ENCODE data around the gene CDH8.
"Not testable (repeated sequence)": the region's sequence is repeated elsewhere in the genome, so short reads cannot be mapped to it uniquely, and the experiment has no call there.

The CDH8 gene

GRCh38 chr16:61836804-61837393 lies 199.3 kb downstream of the CDH8 start:
- no peak for DNase-seq

- DNase-seq: no peak
These were observed 202.2 kb downstream of the CDH8 start for GRCh38 chr16:61834082-61834481.

- DNase-seq: no peak
These were observed 204.8 kb downstream of the CDH8 start for GRCh38 chr16:61831351-61831917.

- no peak for DNase-seq
These were observed 206.6 kb downstream of the CDH8 start for GRCh38 chr16:61829631-61830030.

GRCh38 chr16:61823326-61823725 lies 212.9 kb downstream of the CDH8 start:
- no peak for DNase-seq

- DNase-seq: no peak
These were observed 215.4 kb downstream of the CDH8 start for GRCh38 chr16:61820820-61821219.

GRCh38 chr16:61820398-61820797 lies 215.8 kb downstream of the CDH8 start:
- DNase-seq: no peak

GRCh38 chr16:61818850-61819249 lies 217.4 kb downstream of the CDH8 start:
- no peak for DNase-seq

GRCh38 chr16:61817583-61818278 lies 218.5 kb downstream of the CDH8 start:
- no peak for DNase-seq

- no peak for DNase-seq
These were observed 221.4 kb downstream of the CDH8 start for GRCh38 chr16:61814726-61815347.

- DNase-seq: no peak
These were observed 222.9 kb downstream of the CDH8 start for GRCh38 chr16:61813339-61813738.

- no peak for DNase-seq
These were observed 224.0 kb downstream of the CDH8 start for GRCh38 chr16:61812251-61812650.

GRCh38 chr16:61807551-61807950 lies 228.7 kb downstream of the CDH8 start:
- no peak for DNase-seq

- DNase-seq: not testable (repeated sequence)
These were observed 235.0 kb downstream of the CDH8 start for GRCh38 chr16:61801217-61801616.

- no peak for DNase-seq
These were observed 237.5 kb downstream of the CDH8 start for GRCh38 chr16:61798741-61799140.

- no peak for DNase-seq
These were observed 238.2 kb downstream of the CDH8 start for GRCh38 chr16:61797961-61798507.

- no peak for DNase-seq
These were observed 238.9 kb downstream of the CDH8 start for GRCh38 chr16:61797296-61797795.

- no peak for DNase-seq
These were observed 243.9 kb downstream of the CDH8 start for GRCh38 chr16:61792194-61792909.

GRCh38 chr16:61791464-61791863 lies 244.8 kb downstream of the CDH8 start:
- no peak for DNase-seq

- not testable (repeated sequence) for DNase-seq
These were observed 254.4 kb downstream of the CDH8 start for GRCh38 chr16:61781855-61782254.

GRCh38 chr16:61780161-61780560 lies 256.1 kb downstream of the CDH8 start:
- DNase-seq: no peak

- DNase-seq: no peak
These were observed 265.9 kb downstream of the CDH8 start for GRCh38 chr16:61770301-61770700.

GRCh38 chr16:61763991-61764390 lies 272.2 kb downstream of the CDH8 start:
- no peak for DNase-seq
